Measurements from ENCODE around the gene MMAA.
"Not testable (repeated sequence)": the region's sequence is repeated elsewhere in the genome, so short reads cannot be mapped to it uniquely, and the experiment has no call there.

DNA sequence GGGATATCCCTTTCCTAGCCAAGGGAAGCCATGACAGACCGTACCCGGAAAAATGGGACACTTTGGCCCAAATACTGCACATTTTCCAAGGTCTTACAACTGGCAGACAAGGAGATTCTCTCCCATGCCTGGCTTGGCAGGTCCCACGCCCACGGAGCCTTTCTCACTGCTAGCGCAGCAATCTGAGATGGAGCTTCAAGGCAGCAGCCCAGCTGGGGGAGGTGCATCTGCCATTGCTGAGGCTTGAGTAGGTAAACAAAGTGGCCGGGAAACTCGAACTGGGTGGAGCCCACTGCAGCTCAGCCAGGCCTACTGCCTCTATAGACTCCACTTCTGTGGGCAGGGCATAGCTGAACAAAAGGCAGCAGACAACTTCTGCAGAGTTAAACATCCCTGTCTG, 44.6 kb upstream of the MMAA start:
- TF ChIP-seq, protein P1, sequence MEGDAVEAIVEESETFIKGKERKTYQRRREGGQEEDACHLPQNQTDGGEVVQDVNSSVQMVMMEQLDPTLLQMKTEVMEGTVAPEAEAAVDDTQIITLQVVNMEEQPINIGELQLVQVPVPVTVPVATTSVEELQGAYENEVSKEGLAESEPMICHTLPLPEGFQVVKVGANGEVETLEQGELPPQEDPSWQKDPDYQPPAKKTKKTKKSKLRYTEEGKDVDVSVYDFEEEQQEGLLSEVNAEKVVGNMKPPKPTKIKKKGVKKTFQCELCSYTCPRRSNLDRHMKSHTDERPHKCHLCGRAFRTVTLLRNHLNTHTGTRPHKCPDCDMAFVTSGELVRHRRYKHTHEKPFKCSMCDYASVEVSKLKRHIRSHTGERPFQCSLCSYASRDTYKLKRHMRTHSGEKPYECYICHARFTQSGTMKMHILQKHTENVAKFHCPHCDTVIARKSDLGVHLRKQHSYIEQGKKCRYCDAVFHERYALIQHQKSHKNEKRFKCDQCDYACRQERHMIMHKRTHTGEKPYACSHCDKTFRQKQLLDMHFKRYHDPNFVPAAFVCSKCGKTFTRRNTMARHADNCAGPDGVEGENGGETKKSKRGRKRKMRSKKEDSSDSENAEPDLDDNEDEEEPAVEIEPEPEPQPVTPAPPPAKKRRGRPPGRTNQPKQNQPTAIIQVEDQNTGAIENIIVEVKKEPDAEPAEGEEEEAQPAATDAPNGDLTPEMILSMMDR (conservative IDR thresholded peaks at IDR 0.05; ENCODE audit: low read depth, low read length): not testable (repeated sequence)
- TF ChIP-seq EZH2 (IDR thresholded peaks at IDR 0.05; ENCODE audit: borderline replicate concordance, low read depth, low read length, poor library complexity, severe bottlenecking): not testable (repeated sequence)
